ENCODE results near the gene KLHL11.

Gene KLHL11, protein sequence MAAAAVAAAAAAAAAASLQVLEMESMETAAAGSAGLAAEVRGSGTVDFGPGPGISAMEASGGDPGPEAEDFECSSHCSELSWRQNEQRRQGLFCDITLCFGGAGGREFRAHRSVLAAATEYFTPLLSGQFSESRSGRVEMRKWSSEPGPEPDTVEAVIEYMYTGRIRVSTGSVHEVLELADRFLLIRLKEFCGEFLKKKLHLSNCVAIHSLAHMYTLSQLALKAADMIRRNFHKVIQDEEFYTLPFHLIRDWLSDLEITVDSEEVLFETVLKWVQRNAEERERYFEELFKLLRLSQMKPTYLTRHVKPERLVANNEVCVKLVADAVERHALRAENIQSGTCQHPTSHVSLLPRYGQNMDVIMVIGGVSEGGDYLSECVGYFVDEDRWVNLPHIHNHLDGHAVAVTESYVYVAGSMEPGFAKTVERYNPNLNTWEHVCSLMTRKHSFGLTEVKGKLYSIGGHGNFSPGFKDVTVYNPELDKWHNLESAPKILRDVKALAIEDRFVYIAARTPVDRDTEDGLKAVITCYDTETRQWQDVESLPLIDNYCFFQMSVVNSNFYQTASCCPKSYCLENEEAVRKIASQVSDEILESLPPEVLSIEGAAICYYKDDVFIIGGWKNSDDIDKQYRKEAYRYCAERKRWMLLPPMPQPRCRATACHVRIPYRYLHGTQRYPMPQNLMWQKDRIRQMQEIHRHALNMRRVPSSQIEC

DNA sequence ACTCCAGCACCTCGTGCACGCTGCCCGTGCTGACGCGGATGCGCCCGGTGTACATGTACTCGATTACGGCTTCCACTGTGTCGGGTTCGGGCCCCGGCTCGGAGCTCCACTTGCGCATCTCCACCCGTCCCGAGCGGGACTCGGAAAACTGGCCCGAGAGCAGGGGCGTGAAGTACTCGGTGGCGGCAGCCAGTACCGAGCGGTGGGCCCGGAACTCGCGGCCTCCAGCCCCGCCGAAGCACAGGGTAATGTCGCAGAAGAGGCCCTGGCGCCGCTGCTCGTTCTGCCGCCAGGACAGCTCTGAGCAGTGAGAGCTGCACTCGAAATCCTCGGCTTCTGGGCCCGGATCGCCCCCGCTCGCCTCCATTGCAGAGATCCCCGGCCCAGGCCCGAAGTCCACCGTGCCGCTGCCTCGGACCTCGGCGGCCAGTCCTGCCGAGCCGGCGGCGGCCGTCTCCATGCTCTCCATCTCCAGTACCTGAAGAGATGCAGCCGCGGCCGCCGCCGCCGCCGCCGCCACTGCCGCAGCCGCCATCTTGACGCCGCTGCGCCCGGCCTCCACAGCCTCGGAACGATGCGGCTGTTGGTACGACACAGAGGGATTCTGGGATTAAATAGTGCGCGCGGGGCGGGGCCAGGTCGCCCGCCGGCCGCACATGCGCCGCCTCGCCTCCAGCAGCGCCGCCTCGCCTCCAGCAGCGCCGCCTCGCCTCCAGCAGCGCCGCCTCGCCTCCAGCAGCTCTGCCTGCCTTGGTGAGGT is at the start of gene KLHL11:
TSS of gene KLHL11 (minus strand) at position 588 of the 760 bp plus-strand sequence. CDS start at position 535, 53 bp downstream.
- no peak for FAIRE-seq

DNA sequence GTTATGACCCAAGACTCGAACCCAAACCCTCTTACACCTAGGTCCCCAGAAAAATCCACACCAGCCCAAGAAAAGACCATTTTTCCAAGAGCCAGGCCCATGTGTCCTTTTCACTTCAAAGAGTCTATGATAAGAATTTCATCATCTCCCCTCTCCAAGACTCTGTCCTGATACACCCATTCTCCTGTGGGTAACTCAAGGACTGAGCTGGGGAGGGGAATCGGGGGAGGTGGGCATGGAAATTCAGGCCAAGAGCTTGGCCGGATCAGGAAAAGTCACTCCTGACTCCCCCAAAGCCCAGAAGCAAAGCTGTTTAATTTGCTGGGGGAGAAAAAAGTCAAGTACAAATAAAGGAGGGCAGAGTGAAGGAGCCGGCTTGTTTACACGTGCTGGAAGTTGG is 49.8 kb upstream of the KLHL11 start:
- FAIRE-seq = no peak

DNA sequence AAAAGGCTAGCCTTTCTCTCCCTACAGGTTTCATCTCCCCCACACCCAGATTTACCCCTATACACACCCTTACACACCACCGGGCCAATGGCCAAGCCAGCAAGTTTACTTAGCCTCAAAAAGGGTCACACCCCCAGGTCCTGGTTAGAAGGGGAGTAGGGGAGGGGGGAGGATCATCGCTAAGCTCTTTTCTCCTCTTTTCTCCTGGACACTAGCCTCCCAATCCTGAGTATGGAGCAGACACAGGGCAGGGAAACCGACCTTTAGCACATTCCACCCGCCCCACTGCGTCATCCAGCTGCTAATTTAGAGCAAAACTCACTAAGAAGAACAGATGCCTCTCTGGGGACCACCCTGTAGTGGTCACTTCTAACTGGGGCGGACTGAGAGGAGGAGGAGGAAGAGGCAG is 49.1 kb upstream of the KLHL11 start:
- no peak for FAIRE-seq

DNA sequence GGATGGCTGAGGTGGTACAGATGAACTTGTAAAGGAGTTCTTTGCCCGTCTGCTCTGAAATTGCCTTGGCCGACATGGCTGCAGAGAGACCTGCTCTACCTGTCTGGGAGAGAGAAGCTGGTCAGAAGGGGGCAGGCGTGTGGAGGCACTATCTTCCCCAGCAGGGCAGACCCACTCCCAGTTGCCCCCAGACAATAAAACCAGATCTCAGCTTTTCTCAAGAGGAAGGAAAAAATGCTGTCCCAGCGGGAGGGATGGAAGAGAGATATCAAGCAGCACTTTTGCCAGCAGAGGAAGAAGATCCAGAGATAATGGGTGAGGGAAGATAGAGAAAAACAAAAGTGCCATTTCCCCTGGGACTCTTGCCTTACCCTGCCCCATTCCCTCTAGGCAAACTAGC is 48.6 kb upstream of the KLHL11 start:
- no peak for FAIRE-seq

DNA sequence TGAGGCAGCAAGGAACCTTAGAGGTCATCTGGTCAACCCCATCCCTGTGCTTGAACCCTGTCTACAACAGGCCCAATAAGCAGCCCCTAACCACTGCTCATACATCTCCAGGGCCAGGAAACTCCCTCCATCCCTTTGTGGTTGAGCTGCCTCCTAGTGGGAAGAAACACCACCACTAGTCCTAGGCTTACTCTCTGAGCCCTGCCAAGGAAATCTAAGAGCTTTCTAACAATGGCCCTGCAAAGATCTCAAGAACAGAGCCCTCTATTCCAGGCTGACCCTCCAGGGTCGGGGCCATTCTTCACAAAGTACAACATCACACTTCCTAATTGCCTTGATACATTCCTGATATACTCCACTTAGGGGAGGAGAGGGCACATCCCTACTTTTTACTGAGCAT is 47.7 kb upstream of the KLHL11 start:
- FAIRE-seq = no peak

DNA sequence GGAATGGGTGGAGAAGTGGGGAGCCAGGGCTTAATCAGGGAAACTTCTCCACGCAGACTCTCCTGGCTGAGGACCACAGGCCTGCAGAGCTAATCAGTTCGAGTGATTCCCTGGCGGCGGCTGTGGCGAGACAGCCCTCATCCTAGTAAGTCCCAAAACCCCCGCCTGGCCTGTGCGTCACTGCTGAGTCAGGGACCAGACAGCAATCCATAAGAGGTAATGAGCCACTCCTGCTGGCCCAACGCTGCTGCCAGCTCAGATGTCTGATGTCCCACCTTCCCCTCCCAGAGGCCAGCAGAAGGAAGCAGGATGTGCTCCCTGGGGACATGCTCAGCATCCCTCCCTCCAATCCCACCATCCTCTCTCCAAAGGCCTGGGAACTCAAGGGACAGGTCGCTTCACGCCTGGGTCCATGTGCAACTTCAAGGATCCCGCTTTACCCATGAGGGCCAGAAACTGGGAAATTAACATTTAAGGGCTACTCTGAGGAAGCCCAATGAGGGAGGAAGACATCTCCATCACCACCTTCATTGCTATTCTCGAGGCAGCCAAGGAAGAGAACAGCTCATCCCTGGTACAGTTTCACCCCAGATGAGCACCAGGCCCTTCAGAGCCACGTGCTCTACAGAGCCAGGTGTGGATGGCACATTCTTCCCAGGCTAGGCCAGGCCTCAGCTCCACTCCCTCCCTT is 45.6 kb upstream of the KLHL11 start:
- FAIRE-seq = no peak

DNA sequence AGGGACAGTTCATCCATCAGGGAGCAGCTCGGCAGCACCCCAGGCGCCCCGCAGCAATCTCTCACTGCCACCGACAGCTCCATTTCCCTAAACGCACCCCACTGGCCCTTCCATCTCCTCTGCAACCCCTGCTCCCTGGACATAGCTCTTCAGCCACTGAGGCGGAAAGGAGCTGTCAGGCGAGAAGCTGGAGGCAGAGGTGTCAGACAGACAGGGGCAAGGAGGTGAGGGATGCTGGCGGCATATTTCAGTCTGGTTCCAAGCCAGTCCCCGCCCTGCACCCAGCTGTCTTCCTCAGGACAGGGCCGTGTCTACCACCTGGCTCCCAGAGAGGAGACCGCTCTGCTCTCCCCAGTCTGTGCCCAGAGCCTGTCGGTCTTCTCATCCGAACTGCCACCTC is 43.9 kb upstream of the KLHL11 start:
- no peak for FAIRE-seq

DNA sequence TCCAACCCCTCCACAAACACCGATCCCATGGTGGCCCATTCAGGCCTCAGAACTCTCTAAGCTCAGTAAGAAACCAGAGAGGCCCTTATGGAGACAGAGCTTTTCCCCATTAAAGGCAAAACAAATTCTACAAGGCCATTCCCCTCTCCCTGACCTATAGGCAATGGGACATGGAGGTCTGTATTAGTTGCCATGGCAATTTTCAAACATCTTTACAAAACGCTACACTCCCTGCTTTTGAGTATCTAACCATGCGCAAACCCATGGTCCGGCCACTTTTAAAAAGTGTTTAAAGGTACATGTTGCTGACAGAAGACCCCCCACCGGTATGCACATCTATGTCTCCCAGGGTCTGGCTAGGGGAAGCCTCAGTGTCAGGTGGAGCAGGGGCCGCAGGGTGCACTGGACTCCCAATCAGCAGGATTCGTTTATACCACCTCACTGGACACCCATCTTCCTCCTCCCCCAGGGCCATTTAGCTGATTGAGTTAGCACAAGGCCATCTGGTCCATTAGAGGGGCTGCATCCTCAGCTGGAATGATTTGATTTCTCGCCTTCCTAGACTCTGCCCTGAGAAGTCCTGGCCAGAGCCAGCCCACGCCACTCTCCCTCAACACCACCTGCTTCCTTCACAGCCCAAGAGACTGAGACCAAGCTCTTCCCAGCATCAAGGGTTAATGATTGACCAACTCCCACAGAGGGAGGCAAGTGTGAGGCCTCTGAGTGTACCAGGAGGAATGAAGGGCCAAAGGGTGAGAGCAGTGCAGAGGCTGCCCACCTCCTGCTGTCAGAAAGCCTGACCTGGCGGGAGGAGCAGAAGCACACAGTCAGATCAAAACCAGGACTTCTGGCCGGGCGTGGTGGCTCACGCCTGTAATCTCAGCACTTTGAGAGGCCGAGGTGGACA is 42.7 kb upstream of the KLHL11 start:
- no peak for FAIRE-seq

DNA sequence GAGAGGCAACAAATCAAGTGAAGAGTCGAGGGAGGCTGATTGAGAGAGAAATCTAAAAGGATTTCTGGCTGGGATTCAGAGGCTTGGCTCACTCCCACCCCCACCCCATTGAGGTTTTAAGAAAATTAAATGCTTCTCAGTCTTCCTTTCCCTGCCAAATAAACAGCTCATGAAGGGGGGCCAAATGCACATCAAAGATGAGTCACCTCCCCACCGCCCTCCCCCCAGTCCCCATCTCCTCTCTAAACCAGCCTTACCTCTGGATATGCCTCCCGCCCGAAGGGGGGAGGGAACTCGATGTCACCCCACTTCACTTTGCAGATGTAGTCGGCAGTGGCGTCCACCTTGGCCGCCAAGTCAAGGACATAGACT is 41.9 kb upstream of the KLHL11 start:
- no peak for FAIRE-seq

DNA sequence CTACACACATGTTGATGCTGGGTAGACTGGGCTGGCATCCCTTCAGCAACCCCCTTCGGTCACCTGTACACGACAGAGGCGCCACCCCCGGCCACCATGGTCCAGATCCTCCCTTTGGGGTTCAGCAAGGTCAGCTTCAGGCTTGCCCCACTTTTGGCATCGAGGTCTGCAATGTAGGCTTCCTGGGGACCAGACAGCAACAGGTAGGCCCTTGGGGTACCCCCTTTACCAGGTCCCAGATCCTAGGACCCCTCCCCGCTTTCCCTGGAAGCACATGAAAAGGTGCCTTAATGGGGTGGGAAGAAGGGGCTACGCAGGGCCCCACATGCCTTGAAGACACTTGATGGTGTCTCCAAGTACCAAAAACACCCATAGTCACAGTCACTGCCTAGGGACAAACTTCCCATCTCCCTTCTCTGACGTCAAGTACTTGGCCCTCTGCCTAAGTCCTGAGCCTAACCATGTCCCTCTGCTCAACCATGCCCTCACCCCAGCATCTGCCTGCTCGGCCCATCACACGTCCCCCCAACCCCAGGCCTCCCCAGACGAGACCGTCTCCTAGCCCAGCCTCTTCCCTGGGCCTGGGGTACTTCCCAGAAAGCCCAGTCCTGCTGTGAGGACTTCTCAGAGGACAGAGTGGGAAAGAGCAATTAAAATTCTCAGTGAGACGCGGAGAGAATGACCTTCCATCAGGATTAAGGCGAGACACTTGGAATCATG is 41.4 kb upstream of the KLHL11 start:
- FAIRE-seq = no peak

DNA sequence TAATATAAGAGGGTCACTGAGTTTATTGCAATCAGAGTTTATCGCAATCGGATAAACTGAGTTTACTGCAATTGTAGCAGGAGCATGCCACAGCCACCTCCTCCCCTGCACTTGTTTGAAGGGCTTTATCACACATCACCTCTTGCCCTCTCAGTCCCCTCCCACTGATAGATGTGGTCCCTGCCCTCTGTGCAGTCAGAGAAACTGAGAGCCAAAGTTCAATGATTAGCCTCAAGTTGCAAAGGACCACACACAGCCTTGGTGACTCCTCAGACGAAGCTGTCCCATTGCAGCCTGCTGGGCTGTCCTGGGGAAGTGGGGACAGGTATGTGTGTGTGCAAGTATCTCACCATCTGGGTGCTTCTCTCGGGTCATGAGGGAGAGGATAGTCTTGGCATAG is 39.9 kb upstream of the KLHL11 start:
- no peak for FAIRE-seq

DNA sequence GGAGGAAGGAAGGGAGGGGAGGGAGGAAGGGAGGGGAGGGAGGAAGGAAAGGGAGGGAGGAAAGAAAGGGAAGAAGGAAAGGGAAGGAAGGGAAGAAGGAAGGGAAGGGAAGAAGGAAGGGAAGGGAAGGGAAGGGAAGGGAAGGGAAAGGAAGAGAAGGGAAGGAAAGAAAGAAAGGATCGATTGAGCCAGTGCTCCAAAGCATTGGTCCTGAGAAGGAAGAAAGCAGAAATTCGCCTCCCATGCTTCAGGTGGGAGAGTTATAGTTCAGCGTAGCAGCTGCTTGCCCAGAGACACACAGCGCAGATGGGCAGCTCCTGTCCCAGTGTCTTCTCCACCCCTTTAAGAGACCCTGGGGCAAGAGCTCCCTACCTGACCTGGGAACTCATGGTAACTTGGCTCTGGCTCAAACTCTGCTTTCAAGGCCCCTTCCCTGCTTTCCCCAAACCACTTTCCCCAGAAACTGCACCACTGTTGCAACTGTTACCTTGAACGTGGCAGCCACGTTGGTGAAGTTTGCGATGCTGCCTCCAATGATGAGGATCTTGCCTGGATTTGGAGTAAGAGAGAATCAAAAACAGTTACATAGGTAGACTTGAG is 39.1 kb upstream of the KLHL11 start:
- FAIRE-seq = no peak

DNA sequence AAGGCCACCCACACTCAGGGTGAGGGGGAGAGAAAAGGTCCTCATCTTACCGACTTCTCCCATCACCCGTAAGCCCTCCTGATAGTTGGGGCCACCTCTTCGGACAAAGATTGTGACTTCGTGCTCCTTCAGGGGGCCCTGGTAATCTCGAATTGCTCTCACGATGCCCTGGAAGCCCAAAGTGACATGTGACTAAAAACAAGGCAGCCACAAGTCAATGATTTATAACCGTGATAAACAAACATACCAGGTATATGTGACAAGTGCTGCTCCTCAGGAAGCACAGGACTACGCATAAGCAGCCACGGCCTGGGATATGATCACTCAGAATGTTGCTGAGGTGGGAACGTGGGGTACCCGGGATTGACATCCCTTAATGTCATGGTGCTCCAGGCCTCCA is 36.4 kb upstream of the KLHL11 start:
- no peak for FAIRE-seq

DNA sequence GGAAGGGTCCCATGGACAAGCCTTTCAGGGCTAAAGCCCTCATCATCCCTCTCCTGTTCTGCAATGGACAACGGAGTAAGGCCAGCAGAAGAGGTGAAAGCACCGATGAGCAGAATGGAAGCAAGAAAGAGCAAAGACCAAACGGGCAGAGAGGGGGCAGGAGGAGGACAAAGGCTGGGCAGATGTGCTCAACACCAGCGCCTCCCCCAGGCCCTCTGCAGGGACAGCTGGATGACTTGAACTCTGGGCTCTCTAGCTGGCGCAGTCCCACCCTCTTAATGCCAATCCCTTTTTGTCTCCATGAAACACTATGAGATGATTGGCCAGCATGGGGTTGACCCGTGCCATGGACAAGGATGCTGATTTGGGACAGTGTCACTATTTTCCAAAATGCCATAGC is 31.5 kb upstream of the KLHL11 start:
- FAIRE-seq = no peak

DNA sequence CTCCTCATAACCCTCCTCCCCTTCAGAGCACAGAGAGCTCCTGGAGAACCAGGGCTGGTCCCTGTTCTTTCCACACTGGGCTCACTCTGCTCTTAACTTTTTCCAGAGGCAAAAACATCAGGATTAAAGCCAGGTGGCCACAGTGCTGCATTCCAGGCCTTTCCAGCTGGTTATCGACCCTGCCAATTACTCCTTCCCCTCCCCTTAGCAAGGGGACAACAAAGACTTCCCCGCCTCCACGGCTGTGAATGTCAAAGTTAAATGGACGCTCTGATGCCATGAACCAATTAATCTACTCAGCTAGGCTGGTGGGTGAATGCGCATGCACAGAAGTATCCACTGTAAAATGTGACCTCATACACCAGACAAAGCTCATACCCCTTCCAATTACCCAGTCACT is 30.4 kb upstream of the KLHL11 start:
- FAIRE-seq = no peak

DNA sequence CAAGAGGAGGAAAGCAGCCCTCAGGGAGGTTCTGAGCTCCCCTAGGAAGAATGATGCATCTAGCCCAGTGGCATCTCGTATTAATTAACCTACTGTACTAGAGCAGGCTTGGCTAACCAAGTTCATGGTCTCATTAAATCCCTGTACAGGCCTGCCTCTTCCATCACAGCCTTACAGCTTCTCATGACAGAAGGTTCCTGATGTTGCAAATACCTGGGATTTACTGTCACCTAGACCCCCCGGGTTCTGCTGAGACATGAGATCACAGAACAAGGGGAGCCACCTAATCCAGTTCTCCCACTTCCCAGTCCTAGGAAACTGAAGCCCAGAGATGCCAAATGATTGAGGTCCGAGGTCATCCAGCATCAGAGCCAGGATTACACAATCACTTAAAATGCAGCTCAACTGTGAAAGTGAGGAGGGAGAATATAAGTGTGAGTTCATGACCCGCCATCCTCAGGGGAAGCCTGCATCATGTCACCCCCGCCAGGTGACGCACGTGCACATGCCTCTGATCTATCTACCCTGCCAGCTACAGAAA is 29.6 kb upstream of the KLHL11 start:
- no peak for FAIRE-seq

DNA sequence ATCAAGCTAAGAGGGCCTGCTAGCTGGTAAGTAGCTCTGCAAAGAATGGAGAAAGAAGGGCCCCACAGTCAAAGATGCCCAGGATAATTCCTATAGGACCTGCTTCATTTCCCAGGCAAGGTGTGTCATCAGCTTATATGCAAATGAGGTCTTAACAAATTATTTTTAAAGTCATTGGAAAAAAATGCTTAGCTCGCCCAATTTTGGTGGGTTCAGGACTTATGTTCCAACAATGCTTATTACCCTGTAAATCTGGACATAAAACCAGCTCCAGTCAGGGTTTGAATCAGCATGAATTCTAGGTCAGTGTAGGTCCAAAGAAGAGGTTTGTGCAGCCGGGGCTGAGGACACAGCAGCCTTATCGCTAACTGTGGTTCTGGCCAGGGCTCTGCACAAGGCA is 28.2 kb upstream of the KLHL11 start:
- FAIRE-seq = no peak

DNA sequence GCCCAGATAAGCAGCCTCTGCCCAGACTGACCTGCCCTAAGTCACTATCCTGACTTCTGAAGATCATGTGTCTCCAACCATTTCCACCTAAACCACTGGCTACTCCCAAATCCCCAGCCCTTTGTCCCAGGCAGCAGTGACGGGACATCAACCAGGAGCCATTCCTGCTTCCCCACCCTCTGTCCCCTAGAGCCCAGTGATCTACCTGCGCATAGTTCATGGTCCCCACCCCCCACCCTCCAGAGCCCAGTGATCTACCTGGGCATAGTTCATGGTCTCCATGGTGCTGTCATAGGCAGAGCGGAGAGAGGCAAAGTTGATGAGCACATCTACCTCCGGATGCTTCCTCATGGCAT is 26.8 kb upstream of the KLHL11 start:
- no peak for FAIRE-seq

DNA sequence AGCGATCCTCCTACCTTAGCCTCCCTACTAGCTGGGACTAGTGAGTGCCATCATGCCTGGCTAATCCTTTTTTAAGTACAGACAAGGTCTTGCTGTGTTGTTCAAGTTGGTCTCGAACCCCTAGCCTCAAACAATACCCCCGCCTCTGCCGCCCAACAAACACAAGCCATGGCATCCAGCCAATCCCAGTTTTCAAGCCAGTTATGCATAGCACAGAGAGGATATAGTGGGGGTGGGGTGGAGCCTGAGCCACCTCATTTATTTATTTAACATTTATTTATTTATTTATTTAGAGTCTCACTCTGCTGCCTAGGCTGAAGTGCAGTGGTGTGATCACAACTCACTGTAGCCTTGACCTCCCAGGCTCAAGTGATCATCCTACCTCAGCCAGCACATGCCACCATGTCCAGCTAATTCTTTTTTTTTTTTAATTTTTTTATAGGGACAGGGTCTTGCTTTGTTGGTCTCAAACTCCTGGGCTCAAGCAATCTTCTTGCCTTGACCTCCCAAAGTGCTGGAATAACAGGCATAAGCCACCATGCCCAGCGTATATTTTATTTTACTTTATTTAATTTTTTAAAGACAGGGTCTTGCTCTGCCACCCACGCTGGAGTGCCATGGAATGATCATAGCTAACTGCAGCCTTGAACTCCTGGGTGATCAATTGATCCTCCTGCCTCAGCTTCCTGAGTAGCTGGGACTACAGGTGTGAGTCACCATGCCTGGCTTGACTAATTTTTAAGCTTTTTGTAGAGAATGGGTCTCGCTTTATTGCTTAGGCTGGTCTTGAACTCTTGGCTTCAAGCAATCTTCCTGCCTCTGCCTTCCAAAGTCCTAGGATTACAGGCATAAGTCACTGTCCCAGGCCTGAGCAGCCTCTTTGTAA is 26.2 kb upstream of the KLHL11 start:
- no peak for FAIRE-seq
